Activated T-cell treated with anti-CD3 and anti-CD28 coated beads, Interleukin-2, amount 50 U/mL, for 48 hours (primary cell): ENCODE results near the gene SH3RF3.

Source experiments
- DNase-seq, 2 experiments: peaks; one replicate each; pipeline ENCODE4 v3.0.0-alpha.2; 2020

SH3RF3 gene

DNA sequence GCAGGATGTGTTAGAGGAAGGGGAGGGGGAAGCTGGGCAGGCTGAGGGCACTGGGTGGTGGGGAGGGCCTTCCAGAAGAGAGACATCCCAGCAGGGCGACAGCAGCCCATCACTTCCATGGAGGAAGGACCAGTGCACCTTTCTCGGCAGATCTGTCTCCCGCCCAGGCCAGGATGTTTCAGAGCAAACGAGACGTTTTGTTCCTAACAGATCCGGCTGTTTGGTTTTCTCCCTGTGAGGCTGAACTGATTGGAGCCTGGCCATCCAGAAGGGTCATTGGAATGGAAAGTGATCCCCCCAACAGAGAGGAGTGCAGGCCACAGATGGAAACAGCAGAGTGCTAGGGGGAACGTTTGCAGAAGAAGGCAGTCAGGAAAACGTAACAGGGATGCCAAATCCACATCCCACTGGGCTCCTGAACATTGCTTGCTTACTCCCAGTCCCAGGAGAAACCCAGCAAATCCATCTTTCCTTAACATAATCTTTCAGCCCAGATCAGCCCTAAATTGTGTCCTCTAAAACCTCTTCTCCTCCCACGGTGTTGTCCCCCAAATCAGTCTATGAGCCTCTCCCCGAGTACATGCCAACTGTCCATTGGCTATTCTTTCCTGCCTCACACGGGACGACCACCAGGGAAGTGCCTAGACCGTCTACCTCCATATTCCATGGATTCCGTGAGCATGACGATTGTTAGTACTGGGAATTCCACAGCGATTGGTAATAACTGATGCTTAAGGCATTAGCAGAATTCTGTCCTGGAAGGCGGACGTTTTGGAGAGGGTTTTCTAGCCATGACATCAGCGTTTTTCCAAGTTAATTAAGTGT is 357.9 kb downstream of the SH3RF3 start:
- no peak for DNase-seq

DNA sequence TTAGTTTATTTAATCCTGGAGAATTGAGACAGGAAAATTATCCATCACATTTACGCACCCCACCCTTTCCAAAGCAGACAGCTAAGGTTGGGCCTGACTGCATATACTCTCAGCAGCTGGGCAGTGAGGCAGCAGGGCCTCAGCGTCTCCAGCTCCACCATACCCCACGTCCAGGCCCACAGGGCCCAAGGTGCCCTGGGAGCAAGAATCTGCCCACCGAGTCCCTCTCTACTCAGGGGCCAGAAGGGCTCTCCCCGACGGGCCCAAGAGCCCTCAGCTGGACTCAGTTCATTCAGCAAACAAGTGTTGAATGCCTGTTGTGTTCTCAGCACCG is 358.5 kb downstream of the SH3RF3 start:
- DNase-seq: no peak

DNA sequence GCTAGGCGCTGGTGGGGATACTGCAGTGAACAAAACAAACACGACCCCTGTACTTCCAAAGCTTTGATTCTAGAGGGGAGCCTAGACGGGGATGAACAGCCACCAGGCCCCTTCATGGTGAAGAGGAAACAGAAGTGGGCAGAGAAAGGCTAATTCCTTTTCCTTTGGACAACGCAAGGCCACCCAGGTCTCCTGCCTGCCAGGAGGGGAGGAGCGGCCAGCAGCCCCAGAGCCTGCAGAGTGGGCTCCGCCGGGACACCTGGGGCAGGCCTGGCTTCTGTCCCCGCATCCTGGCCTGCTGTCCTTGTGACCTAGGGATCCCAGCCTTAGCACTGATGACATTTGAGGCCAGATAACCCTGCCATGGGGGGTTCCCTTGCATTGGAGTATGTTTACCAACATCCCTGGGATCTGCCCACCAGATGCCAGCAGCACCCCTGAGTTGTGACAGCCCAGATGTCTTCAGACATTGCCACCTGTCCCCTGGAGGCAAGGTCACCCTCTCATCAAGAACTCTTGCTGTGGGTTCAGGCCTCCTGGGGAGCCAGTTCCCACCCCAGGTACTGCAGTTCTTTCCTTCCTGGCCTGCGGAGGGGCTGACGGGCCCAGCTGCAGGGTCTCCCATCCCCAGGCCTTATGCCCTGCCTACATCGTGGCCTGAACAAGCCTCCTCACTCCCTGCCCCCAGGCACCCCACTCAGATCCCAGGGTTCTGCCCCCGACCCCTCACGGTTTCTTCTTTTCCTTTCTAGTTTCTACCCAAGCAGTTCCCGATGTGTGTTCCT is 359.1 kb downstream of the SH3RF3 start:
- no peak for DNase-seq

DNA sequence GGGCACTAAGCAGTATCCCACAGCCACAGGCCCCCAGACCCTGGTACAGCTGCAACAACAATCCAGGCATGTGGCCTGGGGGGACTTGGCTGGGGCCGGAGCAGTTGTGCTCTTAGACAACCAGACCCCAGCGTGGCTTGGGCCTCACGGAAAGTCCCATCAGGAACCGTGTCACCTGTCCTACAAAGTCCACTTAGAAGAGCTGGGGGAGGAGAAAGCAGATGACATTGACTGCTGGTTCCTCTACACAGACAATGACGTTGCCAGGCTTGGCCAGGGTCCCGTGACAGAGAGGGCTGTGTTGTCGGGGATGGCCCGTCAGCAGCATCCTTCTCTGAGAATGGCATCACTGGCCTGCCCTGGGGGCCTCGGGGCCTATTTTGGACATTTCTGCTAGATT is 360.3 kb downstream of the SH3RF3 start:
- DNase-seq: no peak

DNA sequence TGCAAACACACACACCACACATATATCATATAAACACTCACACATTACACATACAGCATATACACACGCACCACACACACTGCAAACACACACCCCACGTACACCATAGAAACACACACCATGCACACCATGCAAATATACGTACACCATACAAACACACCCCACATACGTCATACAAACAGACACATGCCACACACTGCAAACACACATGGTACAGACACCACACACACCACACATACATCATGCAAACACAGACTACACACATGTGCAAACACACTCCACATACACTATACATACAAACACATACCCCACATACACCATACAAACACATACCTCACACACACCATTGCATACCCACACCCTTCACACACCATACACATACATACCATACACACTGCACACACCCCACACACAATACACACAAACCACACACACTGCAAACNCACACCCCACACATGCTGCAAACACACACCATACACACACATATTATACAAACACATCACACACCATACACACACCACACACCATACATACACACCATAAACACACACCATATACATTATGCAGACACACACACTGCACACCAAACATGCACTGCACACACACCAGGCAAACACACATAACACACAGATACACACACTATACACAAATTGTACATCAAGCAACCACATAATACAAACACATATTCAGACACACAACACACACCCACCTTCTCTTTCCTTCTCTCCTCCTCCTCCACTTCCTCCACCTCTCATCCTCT is 364.4 kb downstream of the SH3RF3 start:
- no peak for DNase-seq

DNA sequence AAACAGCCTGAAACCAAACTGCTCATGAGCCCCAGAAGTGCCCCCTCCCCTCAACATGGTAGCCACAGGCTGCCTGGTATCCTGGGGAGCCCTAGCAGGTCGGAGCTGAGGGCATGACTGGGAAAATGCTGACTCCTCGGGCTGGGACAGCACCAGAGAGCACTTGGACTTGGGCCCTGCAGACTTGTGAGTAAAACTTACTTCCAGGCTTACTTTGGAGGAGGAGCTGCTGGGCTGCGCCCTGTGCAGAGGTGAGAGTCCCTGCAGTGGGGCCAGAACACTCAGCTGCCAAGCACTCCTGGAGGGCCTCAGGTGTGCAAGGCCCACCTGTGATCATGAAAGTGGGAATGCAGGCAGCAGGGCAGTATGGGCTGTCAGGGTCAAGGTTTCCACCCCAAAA is 365.3 kb downstream of the SH3RF3 start:
- DNase-seq: no peak

DNA sequence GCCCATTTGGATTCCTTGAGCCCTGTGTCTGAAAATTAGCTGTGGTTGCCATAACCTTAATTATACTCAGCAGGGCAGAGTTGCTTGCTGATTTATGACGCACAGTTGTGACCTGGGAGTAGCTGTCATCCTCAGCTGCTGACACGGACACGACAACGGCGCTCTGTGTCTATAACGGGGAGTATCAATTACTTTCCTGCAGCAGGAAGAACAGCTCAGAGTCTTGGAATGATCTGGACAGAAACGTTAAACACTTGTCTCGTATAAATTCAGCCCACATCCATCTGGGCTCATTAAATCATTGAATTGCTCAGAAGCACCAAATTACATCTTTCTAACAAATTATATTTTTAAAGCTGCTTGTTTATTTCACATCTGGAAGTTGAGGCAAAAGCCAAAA is 368.5 kb downstream of the SH3RF3 start:
- no peak for DNase-seq

DNA sequence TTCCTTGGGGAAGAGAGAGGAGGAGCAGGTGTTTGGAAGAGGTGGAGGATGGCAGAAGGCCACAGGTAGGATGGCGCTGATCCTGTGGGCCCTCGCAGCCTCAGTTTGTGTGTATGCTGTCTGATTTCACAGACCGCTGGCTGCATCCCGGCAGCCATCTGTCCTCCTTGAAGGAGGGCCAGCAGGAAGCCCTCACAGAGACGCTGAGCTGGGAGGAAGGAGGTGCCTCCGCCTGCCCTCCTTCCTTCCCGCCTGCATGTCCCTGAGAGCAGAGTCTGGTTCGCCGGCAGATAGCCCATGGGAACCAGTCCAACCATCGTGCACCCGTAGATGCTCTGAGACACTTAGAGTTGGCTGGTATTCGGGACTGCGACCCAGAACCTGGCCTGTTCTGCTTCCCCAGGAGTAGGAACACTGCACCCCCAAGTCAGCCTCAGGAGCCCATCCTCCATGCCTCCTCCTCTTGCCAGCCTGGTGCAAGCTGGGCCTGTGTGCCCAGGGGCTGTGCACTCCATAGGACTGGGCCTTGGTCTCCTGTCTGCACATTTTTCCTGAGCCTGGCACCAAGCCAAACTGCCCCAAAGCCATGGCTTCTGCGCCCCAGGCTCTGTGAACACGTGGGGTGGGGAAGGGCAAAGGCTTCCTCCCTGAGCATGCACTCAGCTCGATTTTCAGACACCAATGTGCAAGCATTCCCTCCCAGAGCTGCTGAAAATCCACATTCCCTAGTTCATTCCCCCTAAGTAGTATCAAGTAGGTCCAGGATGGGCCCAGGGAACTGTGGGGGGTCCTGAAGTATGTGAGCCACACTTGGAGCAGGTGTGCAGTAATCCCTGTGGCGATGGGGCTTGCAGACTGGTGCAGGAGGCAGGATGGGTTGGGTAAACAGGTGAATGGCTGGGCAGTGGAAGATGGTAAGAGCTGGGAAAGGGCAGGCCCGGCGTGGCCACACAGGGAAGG is 369.2 kb downstream of the SH3RF3 start:
- no peak for DNase-seq

DNA sequence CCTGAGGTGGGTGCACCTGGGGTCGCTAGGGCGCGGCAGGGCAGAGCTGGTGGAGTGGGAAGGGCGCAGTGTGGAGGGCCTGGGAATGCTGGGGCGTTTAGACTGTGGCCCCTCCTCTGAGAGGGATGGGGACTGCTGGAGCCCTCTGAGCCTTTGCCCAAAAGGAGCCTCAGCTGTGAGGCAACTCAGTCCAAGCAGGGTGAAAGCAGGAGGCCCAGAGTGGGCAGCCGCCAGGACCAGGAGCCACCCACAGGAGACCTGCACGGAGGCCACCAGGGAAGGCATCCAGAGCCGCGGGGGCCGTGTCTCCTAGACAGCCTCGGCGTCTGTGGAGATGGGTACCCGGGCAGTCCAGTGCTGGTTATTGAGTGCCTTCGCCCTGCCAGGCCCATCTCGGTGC is 369.9 kb downstream of the SH3RF3 start:
- DNase-seq: no peak

DNA sequence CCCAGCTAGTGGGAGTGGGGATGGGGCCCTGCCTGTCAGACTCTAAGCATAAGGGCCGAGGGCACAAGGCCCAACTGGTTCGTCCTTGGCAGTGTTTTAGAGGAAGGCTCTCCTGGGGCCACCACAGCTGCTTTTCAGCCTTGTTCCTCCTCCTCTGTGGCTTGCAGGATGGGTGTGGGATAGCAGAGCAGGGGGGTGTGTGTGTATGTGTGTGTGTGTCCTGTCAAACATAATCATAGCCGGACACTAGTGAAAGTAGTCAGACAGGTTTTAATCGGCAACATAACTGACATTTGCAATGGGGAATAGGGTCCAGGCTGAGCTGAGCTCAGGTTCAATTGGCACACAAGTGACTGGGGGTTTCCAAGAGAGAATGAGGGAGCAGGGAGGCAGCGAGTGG is 370.6 kb downstream of the SH3RF3 start:
- no peak for DNase-seq

DNA sequence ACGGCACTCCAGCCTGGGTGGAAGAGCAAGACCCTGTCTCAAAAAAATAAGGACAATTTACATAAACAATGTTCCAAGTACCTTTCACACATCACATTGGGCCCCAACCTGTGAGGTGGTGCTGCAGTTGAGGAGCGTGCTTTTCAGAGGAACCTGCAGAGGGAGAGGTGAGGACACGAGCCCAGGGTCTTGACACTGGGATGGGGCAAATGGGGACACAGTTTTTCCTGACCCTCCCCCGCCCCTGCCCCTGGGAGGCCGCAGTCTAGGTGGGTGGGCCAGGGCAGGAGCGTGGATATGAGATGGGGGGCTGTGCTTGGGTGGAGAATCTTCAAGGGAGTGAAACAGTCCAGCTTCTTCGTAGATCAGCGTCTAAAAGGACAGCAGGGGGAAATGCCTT is 371.9 kb downstream of the SH3RF3 start:
- no peak for DNase-seq

DNA sequence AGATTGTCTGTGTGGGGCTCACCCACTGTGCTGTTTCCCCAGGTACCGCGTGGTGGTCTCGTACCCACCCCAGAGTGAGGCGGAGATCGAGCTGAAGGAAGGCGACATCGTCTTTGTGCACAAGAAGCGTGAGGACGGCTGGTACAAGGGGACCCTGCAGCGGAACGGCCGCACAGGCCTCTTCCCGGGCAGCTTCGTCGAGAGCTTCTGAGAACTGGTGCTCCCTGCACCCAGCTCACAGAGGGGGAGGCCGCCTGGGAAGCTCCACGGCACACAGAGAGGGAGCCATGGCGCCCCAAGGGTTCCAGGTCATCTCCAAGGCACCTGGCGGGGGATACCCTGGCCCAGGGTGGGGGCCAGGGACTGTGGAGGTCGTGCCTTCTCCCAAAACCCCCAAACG is 372.5 kb downstream of the SH3RF3 start:
- no peak for DNase-seq

DNA sequence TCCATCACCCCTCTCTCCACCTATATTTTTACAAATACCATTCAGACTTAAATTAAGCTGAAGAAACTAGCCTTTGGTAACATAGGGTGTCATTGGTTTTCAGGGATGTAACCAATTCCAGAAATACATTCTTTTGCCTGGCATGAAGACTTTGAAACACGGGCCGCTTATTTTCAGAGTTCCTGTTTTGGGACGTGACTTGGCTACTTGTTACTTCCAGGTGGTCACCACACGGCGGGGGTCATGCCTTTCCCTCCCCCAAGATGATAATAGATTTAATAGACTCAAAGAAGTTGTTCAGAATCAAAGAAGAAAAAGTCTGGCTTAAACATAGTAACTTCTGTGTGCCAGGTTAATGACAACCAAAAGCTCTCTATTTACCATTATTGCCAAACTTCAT is 374.2 kb downstream of the SH3RF3 start:
- DNase-seq: no peak

DNA sequence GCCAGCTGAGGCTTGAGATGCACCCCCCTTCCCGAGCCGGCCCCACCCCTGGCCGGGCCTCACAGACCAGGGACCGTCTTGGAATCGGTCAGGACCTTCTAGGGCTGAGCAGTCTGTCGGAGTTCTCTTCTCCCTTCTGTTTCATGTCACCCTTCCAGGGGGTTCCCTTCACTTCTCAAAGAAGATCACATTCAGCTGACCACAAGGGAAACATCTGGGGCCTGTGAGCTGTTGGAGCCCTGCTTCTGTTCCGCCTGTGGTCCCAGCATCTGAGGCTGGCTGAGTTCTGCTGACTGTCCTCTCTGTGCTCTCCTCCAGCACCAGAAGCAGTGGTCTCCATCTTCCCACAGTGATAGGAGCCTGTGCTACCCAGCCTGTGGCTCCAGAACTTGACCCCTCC is 378.2 kb downstream of the SH3RF3 start:
- no peak for DNase-seq

DNA sequence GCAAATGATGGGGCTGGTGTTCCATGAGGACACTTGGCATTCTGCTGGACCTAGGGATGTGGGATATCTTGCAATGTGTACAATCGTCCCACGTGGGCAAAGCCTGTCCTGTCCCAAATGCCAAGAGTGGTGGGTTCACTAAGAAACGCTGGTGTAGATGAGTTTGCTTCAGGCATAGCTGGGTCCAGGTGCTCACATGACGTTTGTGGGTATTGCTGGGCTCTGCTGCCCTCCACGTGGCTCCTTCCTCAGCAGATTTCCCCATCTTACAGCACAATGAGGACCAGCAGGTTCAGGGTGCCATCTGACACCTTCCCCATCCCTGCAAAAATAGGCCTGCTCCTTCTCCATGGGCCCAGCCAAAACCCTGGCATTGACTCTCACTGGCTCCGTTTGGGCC is 378.8 kb downstream of the SH3RF3 start:
- DNase-seq: no peak

DNA sequence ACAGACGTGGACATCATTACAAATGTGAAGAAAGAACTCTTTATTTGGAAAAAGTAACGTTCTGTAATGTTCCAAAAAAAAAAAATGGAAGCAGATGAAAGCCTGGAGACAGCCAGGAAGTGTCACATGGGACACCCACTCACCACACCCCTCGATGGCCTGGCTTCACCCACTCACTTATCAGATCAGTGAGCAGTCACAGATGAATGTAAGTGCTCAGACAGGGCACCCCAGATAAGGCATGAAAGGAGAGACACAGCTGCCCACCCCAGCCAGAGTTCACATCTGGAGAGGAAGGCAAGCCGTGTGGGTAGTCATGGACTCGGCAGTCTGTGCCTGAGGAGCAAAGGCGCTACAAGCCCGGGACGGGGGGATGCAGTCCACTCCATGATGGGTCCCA is 379.6 kb downstream of the SH3RF3 start:
- DNase-seq: no peak

DNA sequence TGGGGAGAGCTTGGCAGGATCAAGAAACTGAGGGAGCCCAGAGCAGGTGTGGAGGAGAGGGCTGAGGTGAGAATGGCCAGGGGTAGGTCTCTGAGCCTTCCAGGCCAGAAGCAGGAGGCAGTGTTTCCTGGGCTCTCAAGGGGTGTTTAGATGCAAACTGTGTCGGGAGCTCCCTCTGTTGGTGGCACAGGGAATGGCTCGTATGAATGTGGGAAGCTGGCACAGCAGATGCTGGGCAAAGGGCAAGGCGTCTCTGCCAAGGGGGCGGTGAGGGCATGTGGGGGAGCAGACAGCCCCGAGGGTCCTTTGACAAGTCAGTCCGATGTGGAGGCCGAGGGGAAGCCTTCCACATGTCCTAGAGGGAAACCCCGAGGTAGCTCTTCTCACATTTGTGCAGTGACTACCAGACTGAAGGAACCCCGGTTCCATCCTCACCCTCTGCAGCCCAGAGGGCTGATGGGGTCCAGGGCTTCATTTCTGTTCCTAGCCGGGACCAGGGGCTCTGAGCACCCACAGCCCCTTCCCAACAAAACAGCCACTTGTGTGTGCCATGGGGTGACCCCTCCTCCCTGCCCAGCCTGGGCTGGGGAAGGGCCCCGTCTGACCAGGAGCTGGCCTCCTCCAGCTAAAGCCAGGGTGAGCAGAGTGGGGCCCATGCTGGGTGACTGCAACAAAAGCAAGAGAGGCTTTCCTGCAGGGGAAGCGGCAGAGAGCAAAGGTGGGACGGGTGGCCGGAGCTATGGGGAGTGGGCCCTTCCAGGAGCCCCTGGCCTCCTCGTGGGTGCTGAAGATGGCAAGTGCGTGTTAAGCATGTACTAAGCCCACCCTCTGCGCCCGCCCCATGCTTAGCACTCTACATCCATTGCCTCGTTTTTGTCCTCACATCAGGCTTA is 381.4 kb downstream of the SH3RF3 start:
- DNase-seq: peak; percentile 86 to 90

DNA sequence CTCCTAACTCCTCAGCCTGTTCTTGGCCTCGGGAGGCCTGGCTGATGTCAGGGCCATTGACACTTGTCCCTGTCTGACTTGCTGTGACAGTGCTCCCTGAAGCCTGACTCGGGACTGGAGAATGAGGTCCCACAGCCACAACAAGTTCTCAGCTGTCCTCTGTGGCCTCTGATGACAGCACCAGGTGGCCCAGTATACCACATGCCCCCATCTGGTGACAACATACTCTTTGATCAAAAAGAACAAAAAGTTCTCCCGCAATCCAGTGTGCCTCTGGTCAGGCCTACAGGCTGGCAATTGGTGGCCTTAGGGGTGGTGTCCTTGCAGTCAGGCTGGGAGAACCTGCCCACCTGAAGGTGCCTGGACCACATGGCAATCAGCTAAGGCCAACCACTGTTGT is 382.2 kb downstream of the SH3RF3 start:
- DNase-seq: no peak

DNA sequence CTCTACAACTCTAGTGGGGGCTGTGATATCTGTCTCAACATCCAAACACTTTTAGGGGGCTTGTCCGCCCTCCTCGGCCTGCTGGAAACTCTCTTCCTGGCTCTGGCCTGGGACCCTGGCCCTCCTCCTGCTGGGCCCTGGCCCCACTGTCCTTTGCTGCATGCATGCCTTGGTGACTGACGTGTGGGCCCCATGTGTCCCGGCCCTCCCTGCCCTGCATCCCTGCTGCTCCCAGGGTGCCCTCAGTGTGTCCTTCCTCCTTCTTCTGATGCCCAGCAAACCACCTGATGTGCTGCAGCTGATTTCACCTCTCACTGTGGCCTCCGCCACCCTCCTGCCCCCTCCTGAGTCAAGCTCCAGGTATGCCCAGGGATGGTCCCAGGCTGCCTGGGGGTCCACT is 383.1 kb downstream of the SH3RF3 start:
- DNase-seq: no peak

DNA sequence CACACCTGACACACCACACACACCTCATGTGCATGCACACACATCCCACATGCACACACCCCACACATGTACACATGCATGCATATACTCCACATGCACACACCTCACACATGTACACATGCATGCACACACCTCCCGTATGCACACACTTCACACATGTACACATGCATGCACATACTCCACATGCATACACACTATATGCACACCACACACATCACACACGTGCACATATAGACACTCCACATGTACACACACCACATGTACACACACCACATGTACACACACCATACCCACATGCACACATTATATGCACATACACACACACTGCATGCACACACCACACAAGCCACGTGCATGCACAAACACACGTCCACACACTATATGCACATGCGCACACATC is 384.2 kb downstream of the SH3RF3 start:
- DNase-seq: no peak

DNA sequence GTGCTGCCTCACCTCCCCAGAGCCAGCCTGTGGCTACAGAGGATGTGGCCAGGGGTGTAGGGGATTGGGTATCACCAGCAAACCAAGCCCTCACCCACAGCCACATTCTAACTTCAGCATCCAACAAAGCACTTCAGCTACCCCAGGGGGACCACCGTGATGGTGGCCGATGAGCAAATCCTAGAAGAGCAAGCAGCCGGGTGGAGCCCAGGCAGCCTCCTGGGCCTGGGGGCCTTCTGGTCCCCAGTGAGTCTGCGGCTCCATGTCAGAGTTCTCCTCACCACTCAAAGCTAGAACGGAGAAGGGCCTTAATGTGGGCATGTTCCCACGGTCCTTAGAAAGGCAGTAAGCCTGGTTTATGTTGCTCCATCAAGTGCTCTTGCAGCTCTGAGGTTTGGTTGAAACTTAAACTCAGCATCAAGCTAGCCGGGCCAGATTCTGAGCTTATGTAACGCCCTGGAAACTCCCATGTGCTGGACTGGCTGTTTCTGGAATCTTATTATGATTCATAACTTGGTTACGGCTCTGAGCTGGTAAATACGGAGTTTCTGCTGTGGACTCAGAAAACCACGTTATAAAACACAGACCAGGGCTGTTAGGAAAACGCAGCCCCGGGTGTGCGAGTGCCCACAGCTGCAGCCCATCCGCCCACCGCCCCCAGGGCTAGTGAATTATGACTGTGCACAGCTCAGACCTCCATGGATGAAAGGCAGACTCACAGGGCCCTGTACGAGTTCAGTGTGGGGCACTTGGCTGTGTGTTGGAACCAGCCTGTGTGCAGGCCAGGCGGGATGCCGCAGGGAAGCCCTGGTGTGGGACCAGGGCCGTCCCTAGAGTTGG is 385.0 kb downstream of the SH3RF3 start:
- DNase-seq: peak; percentile 36 to 50
